Esophagus squamous epithelium (tissue), 5 donors: ENCODE data around the gene CRHR1. TPM values are rescaled to one million over a fixed set of nuclear protein-coding genes. Genes with fewer than 3 reads are reported as not detected.

Source experiments
- DNase-seq: peaks from one replicate; lab custom pipeline; 2025; lab: John Stamatoyannopoulos, UW
- H3K27ac ChIP-seq, 4 donors: fragments of 200-600 bp; sonication (generic); one replicate each; pipeline ENCODE4 v1.5.1; 2016 to 2019; ENCODE audit warnings: mild to moderate bottlenecking in 1 of 4
- H3K27me3 ChIP-seq, 4 donors: fragments of 200-600 bp; sonication (generic); 1 replicate in 3 of 4; 2 replicates in 1 of 4; pipeline versions ENCODE4 v1.5.1 to v1.6.0; 2017 to 2021; ENCODE audit warnings: antibody characterized with exemption in 1 of 4
- H3K36me3 ChIP-seq, 3 donors: fragments of 200-600 bp; sonication (generic); one replicate each; pipeline ENCODE4 v1.5.1; 2016 to 2019
- H3K4me1 ChIP-seq, 3 donors: fragments of 200-600 bp; sonication (generic); one replicate each; pipeline ENCODE4 v1.5.1; 2017 to 2019
- H3K4me3 ChIP-seq, 4 donors: fragments of 200-600 bp; sonication (generic); 1 replicate in 3 of 4; 2 replicates in 1 of 4; pipeline ENCODE4 v1.5.1; 2016 to 2019; ENCODE audit warnings: mild to moderate bottlenecking in 2 of 4, moderate library complexity in 1 of 4
- H3K9me3 ChIP-seq, 3 donors: fragments of 200-600 bp; sonication (generic); one replicate each; pipeline ENCODE4 v1.5.1; 2016 to 2019
- POLR2A ChIP-seq, 4 donors: fragments of 450-650 bp; IDR thresholded peaks; one replicate each; pipeline ENCODE4 v1.6.1; 2017; ENCODE audit warnings: antibody characterized with exemption in 4 of 4, mild to moderate bottlenecking in 4 of 4, moderate library complexity in 3 of 4
- WGBS, 2 donors: methylation state at CpG; one replicate each; pipeline ENCODE4 v1.1.5; 2018; 5-methylcytosine and 5-hydroxymethylcytosine counted together
- intact Hi-C: fragments of 100-400 bp; cut with DNase I; formaldehyde crosslinking; loops from one replicate; pipeline ENCODE4 v1.15.0; 2022
- total RNA-seq, 4 donors: library from RNA; depleted of rRNA; stranded (reverse); fragments of >200 nt; gene quantifications; one replicate each; pipeline ENCODE4 v1.1.0, GENCODE V29; 2016
- TF ChIP-seq, protein P1 (sequence below), 6 experiments: fragments of 450-650 bp in 4 of 6; fragments of 200-600 bp in 2 of 6; sonication (generic) in 2 of 6; IDR thresholded peaks; one replicate each; pipeline ENCODE4 v1.5.1; 2016 to 2019; ENCODE audit warnings: antibody characterized with exemption in 6 of 6, mild to moderate bottlenecking in 4 of 6, moderate library complexity in 4 of 6
- donor health status: DM: yes; HTN: yes; CAD: no.

The CRHR1 gene
- total RNA-seq, 4 donors from 2014 or later, result not detected

DNA sequence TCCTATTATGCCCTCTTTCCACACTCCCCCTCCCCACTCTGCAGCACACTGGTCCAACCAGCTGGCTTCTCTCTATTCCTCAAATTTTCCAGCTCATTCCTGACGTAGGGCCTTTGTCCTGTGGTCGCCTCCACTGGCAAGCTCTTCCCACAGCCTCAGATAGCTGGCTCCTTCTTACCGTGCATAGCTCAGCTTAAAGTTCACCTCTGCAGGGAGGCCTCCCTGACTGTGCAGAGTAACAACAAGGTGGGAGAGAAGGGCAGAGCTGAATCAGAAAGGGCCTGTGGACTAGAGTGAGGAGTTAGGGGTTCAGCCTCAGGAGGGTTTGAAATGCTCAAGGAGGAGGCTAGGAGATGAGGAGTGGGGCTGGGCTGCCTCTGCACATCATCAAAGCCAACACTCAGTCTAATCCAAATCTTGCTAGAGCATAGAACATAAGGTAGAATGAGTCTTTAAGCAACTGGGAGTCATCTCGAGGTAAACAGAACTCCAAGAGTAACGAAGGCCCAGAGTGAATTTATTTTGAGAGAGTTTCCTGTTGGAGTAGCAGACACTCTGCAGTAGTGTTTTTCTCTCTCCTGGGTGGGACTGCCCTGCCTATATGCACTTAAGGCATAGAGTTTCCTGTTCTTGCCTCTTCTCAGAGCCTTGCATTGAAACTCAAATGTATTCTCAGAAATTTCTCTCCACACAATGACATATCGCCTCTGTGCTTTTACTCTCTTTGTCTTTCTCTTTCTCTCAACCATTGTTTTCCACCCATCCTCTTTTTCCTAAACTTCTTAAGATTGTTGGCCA lies 79.9 kb downstream of the CRHR1 start:
- Histone ChIP-seq H3K9me3 (no peaks in the 10 kb centered on the region), H3K36me3 (no peaks in the 10 kb centered on the region), H3K4me3 (no peak overlapping the region), H3K27me3 (peaks cover 0 to 67% (median 0%) of the 10 kb centered on the region in 4 donors), H3K4me1 (no peaks in the 10 kb centered on the region), H3K27ac (no peak overlapping the region)
- no peak for DNase-seq
- intact Hi-C loops, result no loop called here
- TF ChIP-seq, protein P1, sequence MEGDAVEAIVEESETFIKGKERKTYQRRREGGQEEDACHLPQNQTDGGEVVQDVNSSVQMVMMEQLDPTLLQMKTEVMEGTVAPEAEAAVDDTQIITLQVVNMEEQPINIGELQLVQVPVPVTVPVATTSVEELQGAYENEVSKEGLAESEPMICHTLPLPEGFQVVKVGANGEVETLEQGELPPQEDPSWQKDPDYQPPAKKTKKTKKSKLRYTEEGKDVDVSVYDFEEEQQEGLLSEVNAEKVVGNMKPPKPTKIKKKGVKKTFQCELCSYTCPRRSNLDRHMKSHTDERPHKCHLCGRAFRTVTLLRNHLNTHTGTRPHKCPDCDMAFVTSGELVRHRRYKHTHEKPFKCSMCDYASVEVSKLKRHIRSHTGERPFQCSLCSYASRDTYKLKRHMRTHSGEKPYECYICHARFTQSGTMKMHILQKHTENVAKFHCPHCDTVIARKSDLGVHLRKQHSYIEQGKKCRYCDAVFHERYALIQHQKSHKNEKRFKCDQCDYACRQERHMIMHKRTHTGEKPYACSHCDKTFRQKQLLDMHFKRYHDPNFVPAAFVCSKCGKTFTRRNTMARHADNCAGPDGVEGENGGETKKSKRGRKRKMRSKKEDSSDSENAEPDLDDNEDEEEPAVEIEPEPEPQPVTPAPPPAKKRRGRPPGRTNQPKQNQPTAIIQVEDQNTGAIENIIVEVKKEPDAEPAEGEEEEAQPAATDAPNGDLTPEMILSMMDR (IDR thresholded peaks at IDR 0.05), result no peak
- TF ChIP-seq POLR2A (IDR thresholded peaks at IDR 0.05), result no peak
- WGBS, 2 donors, result 55 to 56% methylated on average over 4 to 6 of the region's 6 CpGs

DNA sequence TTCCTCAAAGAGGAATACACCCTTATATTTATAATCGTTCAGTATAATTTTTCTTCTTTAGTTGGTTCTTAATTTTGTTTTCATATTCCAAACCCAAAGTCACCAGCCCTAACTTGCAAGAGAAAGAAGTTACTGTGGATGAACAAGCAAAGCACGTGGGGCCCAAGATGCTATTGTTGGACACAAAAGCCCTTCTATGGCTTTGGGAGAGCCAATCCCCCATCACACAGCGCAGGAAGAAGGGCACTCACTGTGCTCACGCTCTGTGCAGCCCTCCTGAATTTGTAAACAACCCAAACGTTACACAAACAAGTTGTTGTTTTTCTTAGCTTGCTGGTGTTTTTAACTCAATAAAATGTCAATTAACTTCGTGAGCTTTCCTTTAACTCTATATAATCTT lies 83.1 kb downstream of the CRHR1 start:
- no peak overlapping the region for H3K27ac ChIP-seq
- no peak for DNase-seq
- TF ChIP-seq, protein P1 (IDR thresholded peaks at IDR 0.05), result no peak
- TF ChIP-seq POLR2A (IDR thresholded peaks at IDR 0.05), result no peak
- no peaks in the 10 kb centered on the region for H3K4me1 ChIP-seq
- no peaks in the 10 kb centered on the region for H3K36me3 ChIP-seq
- H3K9me3 ChIP-seq, result no peaks in the 10 kb centered on the region
- H3K4me3 ChIP-seq, result no peak overlapping the region
- 60 to 67% methylated on average over 6 of the region's 6 CpGs for WGBS, 2 donors
- peaks cover 0 to 45% (median 0%) of the 10 kb centered on the region in 4 donors for H3K27me3 ChIP-seq
- intact Hi-C loops, result no loop called here

DNA sequence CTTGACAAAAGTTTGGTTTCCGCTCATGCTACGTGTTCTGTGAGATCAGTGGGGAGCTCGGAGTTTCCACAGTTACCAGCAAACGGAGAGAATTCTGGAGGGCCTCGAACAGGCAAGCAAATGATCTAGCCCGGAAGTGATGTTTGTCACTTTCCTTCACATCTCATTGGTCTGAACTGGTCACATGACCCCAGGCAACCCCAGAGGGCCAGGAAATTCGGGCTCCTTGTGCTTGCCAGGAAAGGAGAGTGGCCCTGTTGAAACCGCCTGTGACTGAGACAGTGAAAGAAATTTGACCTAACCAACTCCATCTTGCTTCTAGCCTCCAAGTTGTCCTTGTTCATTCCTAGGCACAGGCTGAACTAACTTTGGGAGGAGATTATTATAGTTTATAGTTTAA lies 83.6 kb downstream of the CRHR1 start:
- no peak overlapping the region for H3K4me3 ChIP-seq
- no peak for TF ChIP-seq POLR2A (IDR thresholded peaks at IDR 0.05)
- TF ChIP-seq, protein P1 (IDR thresholded peaks at IDR 0.05), result no peak
- peaks cover 0 to 47% (median 0%) of the 10 kb centered on the region in 4 donors for H3K27me3 ChIP-seq
- no peaks in the 10 kb centered on the region for H3K9me3 ChIP-seq
- H3K27ac ChIP-seq, result no peak overlapping the region
- no peaks in the 10 kb centered on the region for H3K4me1 ChIP-seq
- DNase-seq, result no peak
- intact Hi-C loops, result no loop called here
- H3K36me3 ChIP-seq, result no peaks in the 10 kb centered on the region
- 64 to 71% methylated on average over 8 of the region's 8 CpGs for WGBS, 2 donors

DNA sequence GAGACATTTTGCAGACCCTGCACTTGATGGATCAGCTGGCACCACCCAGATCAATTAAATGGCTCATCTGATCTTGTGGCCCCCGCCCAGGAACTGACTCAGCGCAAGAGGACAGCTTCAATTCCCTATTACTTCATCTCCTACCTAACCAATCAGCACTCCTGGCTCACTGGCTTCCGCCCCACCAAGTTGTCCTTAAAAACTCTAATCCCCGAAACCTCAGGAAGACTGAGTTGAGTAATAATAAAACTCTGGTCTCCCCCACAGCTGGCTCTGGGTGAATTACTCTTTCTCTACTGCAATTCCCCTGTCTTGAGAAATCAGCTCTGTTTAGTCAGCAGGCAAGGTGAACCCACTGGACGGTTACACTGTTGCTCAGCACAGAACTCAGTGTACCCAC lies 84.2 kb downstream of the CRHR1 start:
- WGBS, 2 donors, result 55 to 65% methylated on average over 5 of the region's 5 CpGs
- no peaks in the 10 kb centered on the region for H3K4me1 ChIP-seq
- H3K4me3 ChIP-seq, result no peak overlapping the region
- no peaks in the 10 kb centered on the region for H3K36me3 ChIP-seq
- TF ChIP-seq, protein P1 (IDR thresholded peaks at IDR 0.05), result no peak
- TF ChIP-seq POLR2A (IDR thresholded peaks at IDR 0.05), result no peak
- DNase-seq, result no peak
- intact Hi-C loops, result no loop called here
- H3K27ac ChIP-seq, result no peak overlapping the region
- no peaks in the 10 kb centered on the region for H3K9me3 ChIP-seq
- peaks cover 0 to 47% (median 0%) of the 10 kb centered on the region in 4 donors for H3K27me3 ChIP-seq

DNA sequence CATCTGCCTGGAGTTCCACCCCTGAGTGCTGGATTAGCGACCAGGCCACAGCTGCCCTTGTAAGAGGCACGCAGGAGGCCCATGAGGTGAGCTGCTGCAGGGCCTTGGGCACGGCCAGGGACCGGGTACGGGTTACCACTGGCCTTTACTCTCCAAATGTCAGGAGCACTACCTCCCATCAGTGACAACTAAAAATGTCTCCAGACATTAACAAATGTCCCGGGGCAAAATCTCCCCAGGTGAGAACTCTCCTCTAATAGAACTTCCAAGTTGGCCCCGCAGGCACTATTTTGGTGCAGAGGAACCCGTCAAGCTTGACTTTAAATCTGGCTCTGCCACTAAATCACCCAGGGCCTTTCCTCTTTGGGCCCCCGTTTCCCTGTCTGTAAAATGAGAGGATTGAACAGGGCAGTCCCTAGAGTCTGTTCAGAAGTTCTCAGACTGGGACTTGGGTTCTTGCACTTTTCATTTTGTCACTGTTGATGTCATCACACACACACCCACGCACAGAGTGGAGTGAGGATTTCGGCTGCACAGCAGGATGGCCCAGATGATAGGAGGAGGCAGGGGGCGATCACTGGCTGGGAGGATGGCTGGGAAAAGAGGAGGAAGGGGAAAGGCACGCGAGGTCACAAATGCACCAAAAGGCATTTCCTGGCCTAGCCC lies 85.7 kb downstream of the CRHR1 start:
- no peak overlapping the region for H3K27ac ChIP-seq
- no peak overlapping the region for H3K4me3 ChIP-seq
- 66 to 72% methylated on average over 8 to 11 of the region's 14 CpGs for WGBS, 2 donors
- no peaks in the 10 kb centered on the region for H3K9me3 ChIP-seq
- H3K36me3 ChIP-seq, result no peaks in the 10 kb centered on the region
- no peaks in the 10 kb centered on the region for H3K4me1 ChIP-seq
- no peak for TF ChIP-seq POLR2A (IDR thresholded peaks at IDR 0.05)
- TF ChIP-seq, protein P1 (IDR thresholded peaks at IDR 0.05), result no peak
- H3K27me3 ChIP-seq, result peaks cover 0 to 36% (median 0%) of the 10 kb centered on the region in 4 donors
- DNase-seq, result no peak
- intact Hi-C loops, result no loop called here
